Measurements from ENCODE around the gene SIRT4.
"Not testable (repeated sequence)": the region's sequence is repeated elsewhere in the genome, so short reads cannot be mapped to it uniquely, and the experiment has no call there.

Gene SIRT4

GRCh38 chr12:120331390-120331789 lies 29.3 kb downstream of the SIRT4 start:
- no peak for DNase-seq (ENCODE audit: low spot score)
- ChIA-PET CTCF (no interaction called here), POLR2A (ENCODE audit: low non-redundant PET) (no interaction called here)
- no peak overlapping the region for H3K27ac ChIP-seq
- TF ChIP-seq, protein P1, sequence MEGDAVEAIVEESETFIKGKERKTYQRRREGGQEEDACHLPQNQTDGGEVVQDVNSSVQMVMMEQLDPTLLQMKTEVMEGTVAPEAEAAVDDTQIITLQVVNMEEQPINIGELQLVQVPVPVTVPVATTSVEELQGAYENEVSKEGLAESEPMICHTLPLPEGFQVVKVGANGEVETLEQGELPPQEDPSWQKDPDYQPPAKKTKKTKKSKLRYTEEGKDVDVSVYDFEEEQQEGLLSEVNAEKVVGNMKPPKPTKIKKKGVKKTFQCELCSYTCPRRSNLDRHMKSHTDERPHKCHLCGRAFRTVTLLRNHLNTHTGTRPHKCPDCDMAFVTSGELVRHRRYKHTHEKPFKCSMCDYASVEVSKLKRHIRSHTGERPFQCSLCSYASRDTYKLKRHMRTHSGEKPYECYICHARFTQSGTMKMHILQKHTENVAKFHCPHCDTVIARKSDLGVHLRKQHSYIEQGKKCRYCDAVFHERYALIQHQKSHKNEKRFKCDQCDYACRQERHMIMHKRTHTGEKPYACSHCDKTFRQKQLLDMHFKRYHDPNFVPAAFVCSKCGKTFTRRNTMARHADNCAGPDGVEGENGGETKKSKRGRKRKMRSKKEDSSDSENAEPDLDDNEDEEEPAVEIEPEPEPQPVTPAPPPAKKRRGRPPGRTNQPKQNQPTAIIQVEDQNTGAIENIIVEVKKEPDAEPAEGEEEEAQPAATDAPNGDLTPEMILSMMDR (conservative IDR thresholded peaks at IDR 0.05; ENCODE audit: low read depth), result no peak

DNA sequence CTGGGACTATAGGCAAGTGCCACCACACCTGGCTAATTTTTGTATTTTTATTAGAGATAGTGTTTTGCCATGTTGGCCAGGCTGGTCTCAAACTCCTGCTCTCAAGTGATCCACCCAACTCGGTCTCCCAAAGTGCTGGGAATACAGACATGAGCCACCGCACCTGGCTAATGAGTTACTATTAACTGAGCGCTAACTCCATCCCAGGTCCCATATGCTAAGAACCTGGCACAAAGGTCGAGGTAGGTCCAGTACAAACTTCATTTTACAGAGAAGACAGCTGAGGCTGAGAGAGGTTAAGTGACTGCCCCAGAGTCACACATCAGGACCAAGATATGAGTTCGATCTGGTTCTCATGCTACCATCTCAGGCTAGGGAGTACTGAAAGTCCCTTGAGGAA lies 29.9 kb downstream of the SIRT4 start:
- H3K27ac ChIP-seq, result no peak overlapping the region
- CTCF ChIA-PET, result no interaction called here
- TF ChIP-seq, protein P1 (conservative IDR thresholded peaks at IDR 0.05; ENCODE audit: low read depth), result no peak
- no peak for DNase-seq (ENCODE audit: low spot score)
- POLR2A ChIA-PET (ENCODE audit: low non-redundant PET), result interaction anchor here (0.6 kb wide), 1 partner anchor 9 kb away, joined by 4 read pairs; no protein-coding TSS in a partner anchor

DNA sequence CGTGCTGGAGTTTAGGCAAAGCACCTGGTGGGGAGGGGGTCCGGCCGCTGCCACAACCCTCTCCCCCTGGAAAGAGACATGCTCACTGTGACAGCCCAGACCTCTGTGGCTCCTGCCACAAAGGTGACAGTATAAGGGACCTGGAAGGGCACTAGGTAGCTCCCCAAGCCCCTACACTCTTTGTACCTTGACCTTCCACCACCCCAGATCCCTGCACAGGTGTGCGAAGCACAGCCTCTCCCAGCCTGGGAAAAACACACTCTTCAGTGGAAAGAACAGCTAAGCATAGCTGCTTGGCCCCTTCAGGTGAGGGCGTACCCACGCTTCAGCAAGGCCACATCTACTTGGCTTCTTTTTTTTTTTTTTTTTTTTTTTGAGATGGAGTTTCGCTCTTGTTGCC lies 30.4 kb downstream of the SIRT4 start:
- H3K27ac ChIP-seq, result no peak overlapping the region
- POLR2A ChIA-PET (ENCODE audit: low non-redundant PET), result no interaction called here
- CTCF ChIA-PET, result no interaction called here
- TF ChIP-seq, protein P1 (conservative IDR thresholded peaks at IDR 0.05; ENCODE audit: low read depth), result no peak
- no peak for DNase-seq (ENCODE audit: low spot score)

- POLR2A ChIA-PET (ENCODE audit: low non-redundant PET); DNase-seq (ENCODE audit: low spot score); H3K27ac ChIP-seq: not testable (repeated sequence)
- CTCF ChIA-PET, result interaction anchor here (0.6 to 1.3 kb wide), 5 partner anchors 8 to 262 kb away, joined by 3 to 5 read pairs (median 4); partner anchors contain the start of gene PLA2G1B
- TF ChIP-seq, protein P1 (conservative IDR thresholded peaks at IDR 0.05; ENCODE audit: low read depth), result peak; percentile 76
These were observed 33.3 kb downstream of the SIRT4 start for GRCh38 chr12:120335447-120335846.

GRCh38 chr12:120336392-120336791 lies 34.3 kb downstream of the SIRT4 start:
- POLR2A ChIA-PET (ENCODE audit: low non-redundant PET); DNase-seq (ENCODE audit: low spot score); H3K27ac ChIP-seq: not testable (repeated sequence)
- CTCF ChIA-PET, result interaction anchor here (0.6 to 1.3 kb wide), 2 partner anchors 9 to 171 kb away, joined by 3 to 6 read pairs; partner anchors contain the start of gene PLA2G1B

DNA sequence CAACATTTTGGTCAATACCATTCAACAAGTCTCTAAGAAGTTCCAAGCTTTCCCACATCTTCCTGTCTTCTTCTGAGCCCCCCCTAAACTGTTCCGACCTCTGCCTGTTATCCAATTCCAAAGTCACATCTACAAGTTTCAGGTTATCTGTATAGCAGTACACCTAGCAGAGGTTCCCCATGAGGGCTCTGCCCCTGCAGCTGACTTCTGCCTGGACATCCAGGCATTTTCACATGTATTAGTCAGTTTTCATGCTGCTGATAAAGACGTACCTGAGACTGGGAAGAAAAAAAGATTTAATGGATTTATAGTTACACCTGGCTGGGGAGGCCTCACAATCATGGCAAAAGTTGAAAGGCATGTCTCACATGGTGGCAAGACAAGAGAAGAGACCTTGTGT lies 35.6 kb downstream of the SIRT4 start:
- TF ChIP-seq, protein P1 (conservative IDR thresholded peaks at IDR 0.05; ENCODE audit: low read depth), result no peak
- POLR2A ChIA-PET (ENCODE audit: low non-redundant PET), result no interaction called here
- CTCF ChIA-PET, result no interaction called here
- no peak for DNase-seq (ENCODE audit: low spot score)
- H3K27ac ChIP-seq, result no peak overlapping the region

- ChIA-PET CTCF (interaction anchor here (0.8 kb wide), 1 partner anchor 91 kb away, joined by 3 read pairs; no protein-coding TSS in a partner anchor), POLR2A (ENCODE audit: low non-redundant PET) (no interaction called here)
- TF ChIP-seq, protein P1 (conservative IDR thresholded peaks at IDR 0.05; ENCODE audit: low read depth), result no peak
- H3K27ac ChIP-seq, result no peak overlapping the region
- no peak for DNase-seq (ENCODE audit: low spot score)
These were observed 37.1 kb downstream of the SIRT4 start for GRCh38 chr12:120339256-120339655.

Data from RWPE1 (cell line).